GM18502 (cell line): ENCODE results near the gene ZNF514.
"Not testable (repeated sequence)": the region's sequence is repeated elsewhere in the genome, so short reads cannot be mapped to it uniquely, and the experiment has no call there.

Experiments
- ATAC-seq: cut with Tn5 transposase; IDR thresholded peaks from one replicate; pipeline ENCODE4 v1.9.1; 2021; ENCODE audit warnings: mild to moderate bottlenecking; ENCODE audit not compliant: unreplicated experiment, poor library complexity

Gene ZNF514

GRCh38 chr2:95143838-95144237 is 15.8 kb downstream of the ZNF514 start:
- no peak for ATAC-seq

- no peak for ATAC-seq
Observed at GRCh38 chr2:95138702-95139101, 20.9 kb downstream of the ZNF514 start.

DNA sequence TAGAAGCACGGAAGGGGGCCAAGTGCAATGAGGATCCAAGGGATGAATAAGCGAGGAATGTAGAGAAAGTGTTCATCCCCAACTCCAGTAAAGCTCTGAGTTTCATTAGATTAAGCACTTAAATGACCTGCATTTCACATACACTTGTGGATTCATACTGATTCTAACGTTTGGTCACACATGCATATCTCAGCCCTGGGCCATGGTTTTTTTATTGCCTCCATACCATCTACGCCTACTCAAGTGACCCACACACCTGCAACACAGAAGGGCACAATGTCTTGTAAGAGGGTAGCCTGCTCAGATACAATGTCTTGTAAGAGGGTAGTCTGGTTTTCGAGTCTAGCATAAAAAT is 37.5 kb downstream of the ZNF514 start:
- ATAC-seq: peak; percentile 21

DNA sequence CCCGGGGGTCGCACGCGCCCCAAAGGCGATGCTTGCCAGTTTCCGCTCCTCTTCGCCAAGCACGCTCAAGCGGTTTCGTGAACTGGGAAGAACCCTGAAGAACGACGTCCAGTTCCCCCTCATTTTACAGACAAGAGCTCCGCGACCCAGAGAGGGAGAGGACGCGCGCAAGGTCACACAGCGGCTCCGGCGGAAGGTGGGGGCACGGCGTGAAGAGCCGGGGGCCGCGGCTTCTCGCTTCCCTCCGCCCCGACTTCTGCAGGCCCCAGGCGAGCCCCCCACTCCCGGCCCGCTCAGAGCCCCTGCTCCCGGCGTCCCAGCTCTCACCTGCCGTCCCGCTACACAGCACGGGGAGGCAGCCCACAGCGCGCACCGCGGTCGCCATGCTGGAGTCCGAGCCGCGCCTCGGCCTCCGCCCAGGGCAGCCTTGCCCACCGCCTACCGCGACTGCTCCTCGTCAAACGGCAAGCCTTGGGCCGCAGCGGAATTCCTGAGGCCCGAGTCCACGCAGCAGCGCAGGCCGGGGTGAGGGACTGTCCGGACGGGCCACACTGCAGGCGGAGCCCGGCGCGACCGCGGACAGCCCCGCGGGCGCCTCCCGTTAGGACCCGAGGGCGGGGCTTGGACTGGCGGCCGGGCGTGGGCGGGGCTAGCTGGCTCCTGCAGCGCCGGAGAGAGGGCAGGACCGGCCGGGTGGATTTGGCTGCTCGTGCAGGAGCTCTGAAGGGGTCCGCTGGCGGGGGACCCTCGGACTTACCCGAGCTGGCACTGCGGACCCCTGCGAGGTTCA is 38.0 kb downstream of the ZNF514 start, which contains the start of gene MRPS5:
Gene MRPS5, minus strand, starts transcription at position 402 of the 790 bp plus-strand sequence. Its CDS starts 17 bp downstream, at position 385.
- peak; percentile 95 for ATAC-seq

GRCh38 chr2:95121093-95121406 is 38.6 kb downstream of the ZNF514 start:
- ATAC-seq: no peak

- peak; percentile 96 for ATAC-seq
Observed at GRCh38 chr2:95115418-95115817, 44.2 kb downstream of the ZNF514 start.

DNA sequence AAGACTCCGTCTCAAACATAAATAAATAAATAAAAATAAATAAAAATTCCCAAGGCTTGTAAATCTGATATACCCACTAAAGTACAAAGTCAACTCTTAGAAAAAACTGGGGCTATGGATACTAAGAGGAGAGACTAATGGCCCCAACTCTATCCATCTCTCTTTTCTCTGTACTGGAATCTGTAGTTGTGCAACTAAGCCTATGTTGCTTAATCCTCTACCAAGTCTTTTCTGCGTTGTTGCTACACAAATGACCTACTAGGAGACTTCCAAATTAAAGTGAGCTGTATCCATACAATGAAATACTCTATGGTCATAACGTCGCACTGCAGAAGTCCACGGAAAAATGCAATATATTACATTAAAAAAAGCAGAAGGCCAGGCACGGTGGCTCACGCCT is 46.2 kb downstream of the ZNF514 start:
- ATAC-seq: no peak

DNA sequence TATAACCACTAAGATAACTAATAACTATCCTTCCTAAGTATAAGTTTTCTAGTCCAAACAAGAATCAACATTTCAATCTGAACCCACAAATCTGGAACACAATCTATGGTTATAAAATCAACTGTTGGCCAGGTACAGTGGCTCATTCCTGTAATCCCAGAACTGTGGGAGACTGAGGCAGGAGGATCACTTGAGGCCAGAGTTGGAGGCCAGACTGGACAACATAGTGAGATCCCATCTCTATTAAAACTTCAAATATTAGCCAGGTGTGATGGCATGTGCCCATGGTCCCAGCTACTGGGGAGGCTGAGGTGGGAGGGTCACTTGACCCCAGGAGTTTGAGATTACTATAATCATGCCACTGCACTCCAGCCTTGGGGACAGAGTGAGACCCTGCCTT is 49.3 kb downstream of the ZNF514 start:
- no peak for ATAC-seq

- ATAC-seq: no peak
Observed at GRCh38 chr2:95109260-95109659, 50.4 kb downstream of the ZNF514 start.

DNA sequence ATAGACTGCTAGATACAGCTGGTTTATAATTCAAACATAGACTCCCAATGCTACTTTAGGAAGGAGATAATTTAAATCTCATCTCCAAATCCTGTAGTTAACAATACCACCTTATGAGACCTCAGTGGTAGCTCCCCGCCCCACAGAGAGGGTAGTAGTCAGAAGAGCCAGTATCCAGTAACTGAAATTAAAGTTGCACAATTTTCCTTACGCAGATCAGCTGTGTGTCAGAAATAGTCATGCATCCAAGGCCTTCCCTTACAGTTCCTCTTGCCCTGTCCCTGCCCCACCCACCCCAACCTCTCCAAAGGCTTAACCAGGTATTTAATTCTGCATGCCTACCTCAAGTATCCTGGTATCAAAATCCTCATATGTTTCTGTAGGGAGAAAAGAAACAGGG is 53.6 kb downstream of the ZNF514 start:
- ATAC-seq: no peak

GRCh38 chr2:95104606-95105005 is 55.0 kb downstream of the ZNF514 start:
- ATAC-seq: no peak

- no peak for ATAC-seq
Observed at GRCh38 chr2:95099910-95100309, 59.7 kb downstream of the ZNF514 start.

DNA sequence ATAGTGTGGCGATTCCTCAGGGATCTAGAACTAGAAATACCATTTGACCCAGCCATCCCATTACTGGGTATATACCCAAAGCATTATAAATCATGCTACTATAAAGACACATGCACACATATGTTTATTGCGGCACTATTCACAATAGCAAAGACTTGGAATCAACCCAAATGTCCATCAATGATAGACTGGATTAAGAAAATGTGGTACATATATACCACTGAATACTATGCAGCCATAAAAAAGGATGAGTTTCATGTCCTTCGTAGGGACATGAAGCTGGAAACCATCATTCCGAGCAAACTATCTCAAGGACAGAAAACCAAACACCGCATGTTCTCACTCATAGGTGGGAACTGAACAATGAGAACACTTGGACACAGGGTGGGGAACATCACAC is 61.4 kb downstream of the ZNF514 start:
- not testable (repeated sequence) for ATAC-seq
